Body of pancreas (tissue), 4 donors: ENCODE data around the gene EFCAB11.
A peak's percentile ranks its signal among the peaks of the same experiment; 100 is the strongest.

Experiments used
- CTCF ChIP-seq, 7 experiments: fragments of 450-650 bp in 4 of 7; fragments of 200-600 bp in 3 of 7; sonication (generic) in 3 of 7; IDR thresholded peaks; one replicate each; pipeline ENCODE4 v1.5.1; 2016 to 2019; ENCODE audit warnings: antibody characterized with exemption in 7 of 7
- POLR2A ChIP-seq, 3 donors: fragments of 450-650 bp; IDR thresholded peaks; one replicate each; pipeline ENCODE4 v1.6.1; 2016; ENCODE audit warnings: antibody characterized with exemption in 3 of 3, mild to moderate bottlenecking in 2 of 3

- TF ChIP-seq POLR2A (IDR thresholded peaks at IDR 0.05) (peak in 2 of 3 donors; percentile 67 to 70), CTCF (IDR thresholded peaks at IDR 0.05) (peak in 2 of 7 experiments; percentile 4 to 9)
These were observed at the start of gene EFCAB11 for GRCh38 chr14:89954070-89955021.
